T-helper 2 cell treated with Interferon-gamma antibody and Interleukin-4, amounts not matched to agents 5 μg/mL and 100 μg/mL, for 36 hours (primary cell): ENCODE measurements around the gene SCAP.
"Not testable (repeated sequence)": the region's sequence is repeated elsewhere in the genome, so short reads cannot be mapped to it uniquely, and the experiment has no call there.

ENCODE experiments used
- DNase-seq: peaks from one replicate; pipeline ENCODE4 v3.0.0; 2021; ENCODE audit warnings: low spot score
- H3K27ac Mint-ChIP-seq: one replicate; pipeline ENCODE4 v1.8.0; 2021; ENCODE audit warnings: mild to moderate bottlenecking, mixed read lengths
- H3K27me3 Mint-ChIP-seq: one replicate; pipeline ENCODE4 v1.8.0; 2021; ENCODE audit warnings: low read depth, mixed read lengths
- H3K36me3 Mint-ChIP-seq: one replicate; pipeline ENCODE4 v1.8.0; 2021; ENCODE audit warnings: low read depth, mixed read lengths
- H3K4me1 Mint-ChIP-seq: one replicate; pipeline ENCODE4 v1.8.0; 2021; ENCODE audit warnings: low read depth, mixed read lengths
- H3K4me3 Mint-ChIP-seq: one replicate; pipeline ENCODE4 v1.8.0; 2022; ENCODE audit warnings: mild to moderate bottlenecking, moderate library complexity, mixed read lengths
- H3K9me3 Mint-ChIP-seq: one replicate; pipeline ENCODE4 v1.8.0; 2021; ENCODE audit warnings: mixed read lengths

SCAP gene

DNA sequence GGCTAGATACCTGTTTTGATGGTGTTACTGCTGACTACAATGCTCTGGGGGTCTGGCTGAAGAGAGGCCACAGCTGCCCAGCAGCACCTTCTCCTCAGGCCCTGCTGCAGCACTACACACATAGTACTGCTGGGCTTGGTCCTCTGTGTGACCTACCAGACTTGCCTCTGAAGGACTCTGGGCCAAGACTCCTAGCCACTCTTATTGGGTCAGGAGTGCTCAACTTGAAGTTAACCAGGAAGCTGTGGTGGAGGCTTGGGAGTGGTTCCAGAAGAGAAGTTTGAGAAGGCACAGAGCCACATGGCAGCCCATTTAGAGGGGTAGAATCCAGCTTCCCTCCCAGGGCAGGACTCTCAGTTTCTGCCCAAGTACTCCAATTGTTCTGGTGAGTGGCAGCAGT is 21.2 kb upstream of the SCAP start:
- no peaks in the 10 kb centered on the region for H3K9me3 Mint-ChIP-seq
- peaks cover 47% of the 10 kb centered on the region for H3K36me3 Mint-ChIP-seq
- no peaks in the 10 kb centered on the region for H3K27me3 Mint-ChIP-seq
- H3K27ac Mint-ChIP-seq: no peak overlapping the region
- H3K4me1 Mint-ChIP-seq: no peaks in the 10 kb centered on the region
- no peak overlapping the region for H3K4me3 Mint-ChIP-seq
- no peak for DNase-seq

DNA sequence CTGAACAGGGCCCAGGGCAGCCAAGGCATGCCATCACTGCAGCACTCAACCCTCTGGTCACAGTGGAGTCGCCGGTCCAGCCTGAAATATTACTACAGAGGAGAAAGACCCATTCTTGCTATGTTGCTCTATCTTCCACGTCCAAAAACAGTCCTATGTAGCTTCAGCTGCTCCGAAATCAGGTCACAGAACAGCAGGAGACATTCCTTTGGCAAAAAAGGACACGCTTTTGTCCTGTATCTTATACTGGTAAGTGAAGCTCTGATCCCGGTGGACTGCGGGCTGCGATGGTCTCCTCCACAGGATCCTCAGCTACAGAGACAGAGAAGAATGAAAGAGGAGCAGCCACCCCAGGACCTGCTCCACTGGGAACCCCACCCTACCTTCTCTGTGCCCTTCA is 20.1 kb upstream of the SCAP start:
- Mint-ChIP-seq H3K9me3 (no peaks in the 10 kb centered on the region), H3K36me3 (peaks cover 41% of the 10 kb centered on the region)

GRCh38 chr3:47495111-47495510 is 19.4 kb upstream of the SCAP start:
- H3K27me3 Mint-ChIP-seq: no peaks in the 10 kb centered on the region
- no peak overlapping the region for H3K4me3 Mint-ChIP-seq
- no peaks in the 10 kb centered on the region for H3K9me3 Mint-ChIP-seq
- no peak for DNase-seq
- no peaks in the 10 kb centered on the region for H3K4me1 Mint-ChIP-seq
- peaks cover 37% of the 10 kb centered on the region for H3K36me3 Mint-ChIP-seq
- no peak overlapping the region for H3K27ac Mint-ChIP-seq

More for the DNA sequence above, 20.1 kb upstream of the SCAP start:
- DNase-seq: no peak
- H3K4me1 Mint-ChIP-seq: no peaks in the 10 kb centered on the region
- H3K4me3 Mint-ChIP-seq: no peak overlapping the region
- no peaks in the 10 kb centered on the region for H3K27me3 Mint-ChIP-seq
- H3K27ac Mint-ChIP-seq: no peak overlapping the region

DNA sequence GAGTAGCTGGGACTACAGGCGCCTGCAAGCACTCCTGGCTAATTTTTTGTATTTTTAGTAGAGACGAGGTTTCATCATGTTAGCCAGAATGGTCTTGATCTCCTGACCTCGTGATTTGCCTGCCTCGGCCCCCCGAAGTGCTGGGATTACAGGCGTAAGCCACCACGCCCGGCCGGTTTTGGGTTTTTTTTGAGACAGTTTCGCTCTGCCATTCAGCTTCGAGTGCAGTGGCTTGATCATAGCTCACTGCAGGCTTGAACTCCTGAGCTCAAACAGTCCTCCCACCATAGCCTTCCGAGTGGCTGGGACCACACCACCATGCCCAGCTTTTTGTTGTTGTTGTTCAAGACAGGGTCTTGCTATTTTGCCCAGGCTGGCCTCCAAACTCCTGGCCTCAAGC is 16.0 kb upstream of the SCAP start:
- DNase-seq: no peak
- H3K27me3 Mint-ChIP-seq: no peaks in the 10 kb centered on the region
- H3K27ac Mint-ChIP-seq: no peak overlapping the region
- H3K36me3 Mint-ChIP-seq: peaks cover 24% of the 10 kb centered on the region
- no peak overlapping the region for H3K4me3 Mint-ChIP-seq
- no peaks in the 10 kb centered on the region for H3K9me3 Mint-ChIP-seq
- no peaks in the 10 kb centered on the region for H3K4me1 Mint-ChIP-seq

- no peaks in the 10 kb centered on the region for H3K9me3 Mint-ChIP-seq
- peaks cover 22% of the 10 kb centered on the region for H3K36me3 Mint-ChIP-seq
- DNase-seq: no peak
- H3K4me3 Mint-ChIP-seq: no peak overlapping the region
- H3K27ac Mint-ChIP-seq: no peak overlapping the region
- H3K4me1 Mint-ChIP-seq: no peaks in the 10 kb centered on the region
- H3K27me3 Mint-ChIP-seq: no peaks in the 10 kb centered on the region
These were observed 15.4 kb upstream of the SCAP start for GRCh38 chr3:47491186-47491585.

DNA sequence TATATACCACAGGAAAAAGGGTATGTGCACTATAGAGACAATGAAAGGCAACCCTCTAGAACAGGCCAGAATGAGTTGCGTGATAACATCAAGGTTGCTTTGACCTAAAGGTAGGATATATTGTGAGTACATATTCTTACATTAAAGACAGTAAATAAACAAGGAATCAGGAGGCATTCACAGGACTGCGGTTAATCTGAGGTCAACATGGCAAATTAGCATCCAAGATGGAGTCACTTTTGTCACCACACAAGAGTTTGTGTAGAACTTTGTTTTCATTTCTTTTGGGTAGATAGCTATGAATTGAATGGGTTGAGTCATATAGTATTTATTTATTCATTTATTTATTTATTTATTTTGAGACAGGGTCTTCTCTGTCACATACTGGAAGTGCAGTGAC is 11.5 kb upstream of the SCAP start:
- no peaks in the 10 kb centered on the region for H3K4me1 Mint-ChIP-seq
- no peak for DNase-seq
- H3K27ac Mint-ChIP-seq: no peak overlapping the region
- no peaks in the 10 kb centered on the region for H3K9me3 Mint-ChIP-seq
- H3K4me3 Mint-ChIP-seq: no peak overlapping the region
- peaks cover 7% of the 10 kb centered on the region for H3K36me3 Mint-ChIP-seq
- no peaks in the 10 kb centered on the region for H3K27me3 Mint-ChIP-seq

GRCh38 chr3:47485812-47486211 is 10.1 kb upstream of the SCAP start:
- H3K9me3 Mint-ChIP-seq: no peaks in the 10 kb centered on the region
- H3K4me3 Mint-ChIP-seq: no peak overlapping the region
- H3K36me3 Mint-ChIP-seq: peaks cover 7% of the 10 kb centered on the region
- no peak for DNase-seq
- no peaks in the 10 kb centered on the region for H3K4me1 Mint-ChIP-seq
- no peaks in the 10 kb centered on the region for H3K27me3 Mint-ChIP-seq
- H3K27ac Mint-ChIP-seq: no peak overlapping the region

GRCh38 chr3:47482366-47482765 is 6.6 kb upstream of the SCAP start:
- Mint-ChIP-seq H3K4me3 (no peak overlapping the region), H3K36me3 (peaks cover 4% of the 10 kb centered on the region), H3K4me1 (no peaks in the 10 kb centered on the region), H3K27me3 (no peaks in the 10 kb centered on the region), H3K9me3 (no peaks in the 10 kb centered on the region), H3K27ac (no peak overlapping the region)
- no peak for DNase-seq

- not testable (repeated sequence) for DNase-seq, H3K4me1 Mint-ChIP-seq, H3K27ac Mint-ChIP-seq, H3K9me3 Mint-ChIP-seq, H3K36me3 Mint-ChIP-seq, H3K4me3 Mint-ChIP-seq, H3K27me3 Mint-ChIP-seq
These were observed 6.0 kb upstream of the SCAP start for GRCh38 chr3:47481763-47482162.

DNA sequence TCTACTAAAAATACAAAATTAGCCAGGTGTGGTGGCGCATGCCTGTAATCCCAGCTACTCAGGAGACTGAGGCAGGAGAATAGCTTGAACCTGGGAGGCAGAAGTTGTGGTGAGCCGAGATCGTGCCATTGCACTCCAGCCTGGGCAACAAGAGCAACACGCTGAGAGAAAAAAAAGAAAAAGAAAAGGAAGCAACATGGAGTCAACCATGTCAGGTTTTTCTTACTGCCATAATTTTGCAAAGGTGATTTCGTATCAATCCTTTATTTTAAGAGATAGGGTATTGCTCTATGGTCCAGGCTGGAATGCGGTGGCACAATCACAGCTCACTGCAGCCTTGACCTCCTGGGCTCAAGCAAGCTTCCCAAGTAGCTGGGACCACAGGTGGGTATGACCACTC is 4.5 kb upstream of the SCAP start:
- H3K36me3 Mint-ChIP-seq, H3K4me3 Mint-ChIP-seq, H3K27ac Mint-ChIP-seq, H3K4me1 Mint-ChIP-seq, DNase-seq, H3K9me3 Mint-ChIP-seq, H3K27me3 Mint-ChIP-seq: not testable (repeated sequence)

GRCh38 chr3:47479826-47480160 is 4.1 kb upstream of the SCAP start:
- Mint-ChIP-seq H3K4me3 (no peak overlapping the region), H3K4me1 (peaks cover 9% of the 10 kb centered on the region), H3K27me3 (no peaks in the 10 kb centered on the region), H3K9me3 (no peaks in the 10 kb centered on the region), H3K36me3 (peaks cover 3% of the 10 kb centered on the region), H3K27ac (no peak overlapping the region)
- DNase-seq: no peak

DNA sequence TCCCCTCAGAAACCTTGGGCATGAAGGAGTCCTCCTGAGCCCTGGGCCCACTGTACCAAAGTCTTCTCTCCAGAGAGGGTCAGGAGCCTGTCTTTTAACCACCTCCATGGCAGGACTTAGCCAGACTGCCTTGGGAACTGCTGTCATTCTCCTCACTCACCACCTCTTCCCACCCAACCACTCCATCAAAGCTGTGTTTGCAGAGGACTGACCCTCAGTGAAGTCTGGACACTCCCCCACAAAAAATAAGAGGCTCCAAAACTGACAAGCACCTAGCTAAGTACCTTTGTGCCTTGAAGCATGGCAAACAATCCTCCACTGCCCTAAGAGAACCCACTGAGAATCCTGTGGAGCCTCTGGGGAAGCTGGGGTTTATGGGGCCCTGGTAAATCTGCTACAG is 2.3 kb upstream of the SCAP start:
- peaks cover 3% of the 10 kb centered on the region for H3K36me3 Mint-ChIP-seq
- no peak for DNase-seq
- no peaks in the 10 kb centered on the region for H3K27me3 Mint-ChIP-seq
- H3K9me3 Mint-ChIP-seq: no peaks in the 10 kb centered on the region
- no peak overlapping the region for H3K27ac Mint-ChIP-seq
- no peak overlapping the region for H3K4me3 Mint-ChIP-seq
- H3K4me1 Mint-ChIP-seq: peaks cover 16% of the 10 kb centered on the region

DNA sequence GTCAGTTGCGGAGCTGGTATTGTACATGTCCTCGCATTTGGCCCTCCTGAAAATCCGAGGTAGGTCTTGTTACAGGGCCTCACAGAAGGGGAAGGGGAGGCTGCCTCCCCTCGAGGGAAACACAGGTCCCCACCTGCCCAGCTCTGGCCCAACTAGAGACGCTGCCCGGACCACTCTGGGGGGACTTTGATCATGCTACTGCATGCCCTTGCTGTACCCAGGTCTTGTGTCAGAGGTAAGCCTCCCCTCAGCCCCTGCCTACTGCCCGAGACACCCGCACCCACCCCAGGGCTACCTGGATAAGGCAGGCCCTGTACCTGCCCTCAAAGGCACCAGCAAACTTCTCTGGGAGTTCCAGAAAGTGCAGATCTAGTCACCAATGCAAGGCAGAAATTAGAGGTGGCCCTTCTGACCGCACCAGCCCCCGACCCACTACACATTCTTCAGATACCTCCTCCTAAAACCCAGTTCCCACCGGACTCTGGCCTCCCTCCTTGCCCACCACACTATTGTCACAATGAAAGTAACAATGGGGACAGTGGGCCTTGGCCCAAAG is 981 bp upstream of the SCAP start:
- H3K27ac Mint-ChIP-seq: no peak overlapping the region
- H3K4me3 Mint-ChIP-seq: peak overlapping the region; percentile 87
- peaks cover 3% of the 10 kb centered on the region for H3K36me3 Mint-ChIP-seq
- DNase-seq: no peak
- H3K27me3 Mint-ChIP-seq: no peaks in the 10 kb centered on the region
- no peaks in the 10 kb centered on the region for H3K9me3 Mint-ChIP-seq
- H3K4me1 Mint-ChIP-seq: peaks cover 16% of the 10 kb centered on the region

- no peaks in the 10 kb centered on the region for H3K9me3 Mint-ChIP-seq
- H3K4me1 Mint-ChIP-seq: peaks cover 16% of the 10 kb centered on the region
- H3K27me3 Mint-ChIP-seq: no peaks in the 10 kb centered on the region
- peaks cover 3% of the 10 kb centered on the region for H3K36me3 Mint-ChIP-seq
- H3K4me3 Mint-ChIP-seq: peak overlapping the region; percentile 87
- no peak for DNase-seq
- H3K27ac Mint-ChIP-seq: peak overlapping the region; percentile 85
These were observed 537 bp upstream of the SCAP start for GRCh38 chr3:47476330-47476626.

DNA sequence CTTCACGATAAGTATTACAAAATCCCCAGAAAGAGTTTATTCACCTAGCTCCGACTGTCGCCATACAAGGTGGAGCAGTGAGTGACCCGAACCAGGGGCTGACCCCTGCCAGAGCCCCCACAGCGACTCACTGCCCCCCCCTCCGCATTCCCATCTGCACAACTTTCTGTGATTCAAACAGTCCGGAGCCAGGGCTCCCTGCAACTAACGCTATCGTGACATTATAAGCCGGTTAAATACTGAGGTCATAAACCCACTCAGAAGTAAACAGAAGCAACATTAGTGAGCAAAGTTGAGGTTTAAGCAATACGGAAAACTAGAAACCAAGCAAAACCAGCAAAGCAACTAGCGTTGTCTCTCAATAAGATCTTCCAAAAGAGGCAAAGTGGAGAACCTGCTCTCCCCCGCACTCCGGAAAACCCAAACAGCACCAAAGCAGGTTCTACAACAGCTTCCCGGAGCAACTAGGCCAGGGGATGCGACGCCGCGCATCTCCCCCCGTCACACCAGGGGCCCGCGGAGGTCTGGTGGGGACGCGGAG is 642 bp downstream of the SCAP start:
- Mint-ChIP-seq H3K4me1 (peaks cover 16% of the 10 kb centered on the region), H3K9me3 (no peaks in the 10 kb centered on the region), H3K36me3 (peaks cover 3% of the 10 kb centered on the region), H3K4me3 (peak overlapping the region; percentile 93), H3K27ac (peak overlapping the region; percentile 79), H3K27me3 (no peaks in the 10 kb centered on the region)
- DNase-seq: no peak
